ENCODE data around the gene VAX1. TPM values are rescaled to one million over a fixed set of nuclear protein-coding genes. Genes with fewer than 3 reads are reported as not detected.
"Not testable (repeated sequence)": the region's sequence is repeated elsewhere in the genome, so short reads cannot be mapped to it uniquely, and the experiment has no call there.

Gene VAX1
- total RNA-seq, 2 experiments from 2014 or later = not detected

DNA sequence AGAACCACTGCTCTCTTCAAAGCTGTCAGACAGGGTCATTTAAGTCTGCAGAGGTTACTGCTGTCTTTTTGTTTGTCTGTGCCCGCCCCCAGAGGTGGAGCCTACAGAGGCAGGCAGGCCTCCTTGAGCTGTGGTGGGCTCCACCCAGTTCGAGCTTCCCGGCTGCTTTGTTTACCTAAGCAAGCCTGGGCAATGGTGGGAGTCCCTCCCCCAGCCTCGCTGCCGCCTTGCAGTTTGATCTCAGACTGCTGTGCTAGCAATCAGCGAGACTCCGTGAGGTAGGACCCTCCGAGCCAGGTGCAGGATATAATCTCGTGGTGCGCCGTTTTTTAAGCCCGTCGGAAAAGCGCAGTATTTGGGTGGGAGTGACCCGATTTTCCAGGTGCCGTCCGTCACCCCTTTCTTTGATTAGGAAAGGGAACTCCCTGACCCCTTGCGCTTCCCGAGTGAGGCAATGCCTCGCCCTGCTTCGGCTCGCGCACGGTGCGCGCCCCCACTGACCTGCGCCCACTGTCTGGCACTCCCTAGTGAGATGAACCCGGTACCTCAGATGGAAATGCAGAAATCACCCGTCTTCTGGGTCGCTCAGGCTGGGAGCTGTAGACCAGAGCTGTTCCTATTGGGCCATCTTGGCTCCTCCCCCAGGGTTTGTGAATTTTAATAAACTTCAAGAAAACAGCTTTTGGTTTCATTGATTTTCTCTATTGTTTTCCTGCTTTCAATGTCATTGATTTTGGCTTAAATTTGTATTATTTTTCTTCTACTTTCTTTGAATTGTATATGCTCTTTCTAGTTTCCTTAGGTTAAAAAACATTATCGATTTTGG lies 53.4 kb downstream of the VAX1 start:
- POLR2A ChIA-PET = not testable (repeated sequence)

More for the DNA sequence above, 53.4 kb downstream of the VAX1 start:
- H3K36me3 Mint-ChIP-seq; intact Hi-C loops (cut with micrococcal nuclease); H3K9me3 Mint-ChIP-seq; H3K4me1 Mint-ChIP-seq (ENCODE audit: low read depth); CTCF ChIA-PET; DNase-seq; H3K27ac Mint-ChIP-seq; H3K4me3 Mint-ChIP-seq: not testable (repeated sequence)
- H3K27me3 Mint-ChIP-seq = peaks cover 11% of the 10 kb centered on the region

Small RNA genes lying within 50 kb of the gene (microRNA-seq; reads per million reads assigned to microRNA genes)
- not detected for gene MIR3663 (ENCODE audit: borderline microRNAs expressed, borderline number of aligned reads, borderline replicate concordance)

Other genes with a start within 250 kb of the VAX1 start
- gene SHTN1, start 133.1 kb downstream of the VAX1 start, total RNA-seq = under 1 TPM; 0.29 to 0.53 TPM
- not detected for gene KCNK18, start 59.2 kb upstream of the VAX1 start, total RNA-seq
- not detected for gene SLC18A2, start 102.8 kb upstream of the VAX1 start, total RNA-seq
- 10 to 100 TPM; 14.3 to 16.2 TPM for gene PDZD8, start 237.2 kb upstream of the VAX1 start, total RNA-seq